Heart right ventricle (tissue), 16 donors: Measurements from ENCODE around the gene MIGA2. TPM values are rescaled to one million over a fixed set of nuclear protein-coding genes. Genes with fewer than 3 reads are reported as not detected.

Source experiments
- ATAC-seq, 8 donors: fragments of 200-7000 bp; cut with Tn5 transposase; one replicate each; pipeline ENCODE4 v1.9.1; 2020; ENCODE audit warnings: mild to moderate bottlenecking in 8 of 8, moderate library complexity in 8 of 8, moderate number of reproducible peaks in 1 of 8
- DNase-seq, 2 donors: peaks; one replicate each; pipeline ENCODE4 v3.0.0-alpha.2; 2020
- H3K27ac ChIP-seq, 10 donors: fragments of 200-600 bp; sonication (generic) in 2 of 10; one replicate each; pipeline versions ENCODE4 v1.5.0 to v1.8.0; 2020 to 2022; ENCODE audit warnings: mild to moderate bottlenecking in 3 of 10
- H3K27me3 ChIP-seq, 7 donors: fragments of 200-600 bp; one replicate each; pipeline ENCODE4 v1.8.0; 2021 to 2022; ENCODE audit warnings: mild to moderate bottlenecking in 2 of 7
- H3K36me3 ChIP-seq, 9 donors: fragments of 200-600 bp; sonication (generic) in 1 of 9; one replicate each; pipeline versions ENCODE4 v1.5.0 to v1.8.0; 2020 to 2022; ENCODE audit warnings: mild to moderate bottlenecking in 2 of 9
- H3K4me1 ChIP-seq, 9 donors: fragments of 200-600 bp; sonication (generic) in 1 of 9; one replicate each; pipeline versions ENCODE4 v1.5.0 to v1.8.0; 2020 to 2022; ENCODE audit warnings: mild to moderate bottlenecking in 4 of 9
- H3K4me3 ChIP-seq, 10 donors: fragments of 200-600 bp; sonication (generic) in 2 of 10; one replicate each; pipeline versions ENCODE4 v1.5.0 to v1.8.0; 2020 to 2022; ENCODE audit warnings: mild to moderate bottlenecking in 7 of 10, moderate library complexity in 2 of 10
- H3K9me3 ChIP-seq, 11 donors: fragments of 200-600 bp in 10 of 11; sonication (generic) in 2 of 11; one replicate each; pipeline versions ENCODE4 v1.5.0 to v1.8.0; 2013 to 2022; ENCODE audit warnings: mild to moderate bottlenecking in 2 of 11, control low read depth in 1 of 11, moderate library complexity in 1 of 11
- CTCF ChIP-seq, 9 donors: fragments of 200-600 bp; sonication (generic) in 2 of 9; IDR thresholded peaks; one replicate each; pipeline versions ENCODE4 v1.5.0 to v1.8.0; 2021 to 2022; ENCODE audit warnings: antibody characterized with exemption in 9 of 9, mild to moderate bottlenecking in 5 of 9, moderate library complexity in 1 of 9
- WGBS, 2 donors: extraction: QIAGEN DNeasy Blood & Tissue Kit; methylation state at CpG; one replicate each; pipeline ENCODE4 v1.1.7; 2013; ENCODE audit warnings: inconsistent platforms in 1 of 2; 5-methylcytosine and 5-hydroxymethylcytosine counted together
- intact Hi-C, 10 donors: fragments of 100-400 bp; cut with DNase I; formaldehyde crosslinking; loops; one replicate each; pipeline versions ENCODE4 v1.11.1 to v1.14.2; 2022
- polyA plus RNA-seq, 2 donors: library from polyadenylated mRNA; stranded (reverse); fragments of 200-250 nt; gene quantifications; one replicate each; pipeline ENCODE4 v1.2.3, GENCODE V29; 2013
- total RNA-seq, 10 donors: library from RNA; stranded (reverse); fragmentation: NEBNext Ultra II Directional in 3 of 10; extraction: Animal tissue kit (Norgen Biotek cat#: 25700) in 3 of 10; gene quantifications; one replicate each; pipeline versions ENCODE4 v1.2.1 to v1.2.4, GENCODE V29; 2021 to 2023
- donor health status: Arrhythmogenic right ventricular cardiomyopathy.
- donor health status: ischemic (EF 13 %, LVEDD 7.1; RV severe dilation, severe dysfunction).
- donor health status: healthy with polysubstance abuse.
- donor health status: DM: no; HTN: yes; CAD: no.
- donor health status: DM: no; HTN: no; CAD: no.
- donor health status: ischemic (EF 25% LVEDD 6.9; RV normal size, moderate dysfunction).
- donor health status: ischemic (EF 25% LVEDD 5.7; RV mildly dilated, moderate dysfunction).
- donor health status: healthy.
- donor health status: DM: yes; HTN: yes; CAD: no.
- donor health status: Ischemic cardiomyopathy.
- donor health status: ischemic (EF 35%, LVEDD 5.7; RV mildly dilated, moderate dysfunction).
- donor health status: nonischemic (EF 11% LVEDD 7.7; RV severe dilation, severe dysfunction).
- donor health status: DM: yes; HTN: yes; CAD: no.
- donor health status: PGD.
- donor health status: ischemic (EF 29% LVEDD 5.4; RV normal size, mild dysfunction).
- donor health status: nonischemic (EF 23%, LVEDD 6.1; RV moderate dilation, normal function).

Gene MIGA2
- total and polyA plus RNA-seq, 12 donors: 30.4 to 46.0 (median 35.9) TPM

- peaks cover 8 to 34% (median 23%) of the 10 kb centered on the region in 9 donors for H3K4me1 ChIP-seq
- no peak for DNase-seq
- H3K4me3 ChIP-seq: peak overlapping the region; percentile 71 to 99 (median 94)
- no peaks in the 10 kb centered on the region for H3K27me3 ChIP-seq
- intact Hi-C loops: loop anchor here in 2 of 10 donors (1.0 to 2.0 kb wide), 2 partner anchors 9 to 44 kb away; partner anchors contain the start of genes DOLPP1 (in 1 of the 2) and SH3GLB2 (in 1 of the 2)
- 6 to 7% methylated on average over 32 of the region's 32 CpGs for WGBS, 2 donors
- peak in 3 of 8 donors; percentile 1 to 24 (median 1) for ATAC-seq
- no peaks in the 10 kb centered on the region for H3K9me3 ChIP-seq
- peaks cover 0 to 23% (median 13%) of the 10 kb centered on the region in 9 donors for H3K36me3 ChIP-seq
- no peak for TF ChIP-seq CTCF (IDR thresholded peaks at IDR 0.05)
- H3K27ac ChIP-seq: peak overlapping the region; percentile 57 to 91 (median 86)
Measured at GRCh38 chr9:129036923-129037766, 719 bp downstream of the MIGA2 start.

- peaks cover 8 to 34% (median 23%) of the 10 kb centered on the region in 9 donors for H3K4me1 ChIP-seq
- ATAC-seq (peak in 2 of 8 donors; percentile 3 to 13), DNase-seq (no peak)
- H3K27me3 ChIP-seq: no peaks in the 10 kb centered on the region
- no peaks in the 10 kb centered on the region for H3K9me3 ChIP-seq
- 15 to 21% methylated on average over 6 of the region's 6 CpGs for WGBS, 2 donors
- peak overlapping the region in 9 of 10 donors; percentile 75 to 91 (median 86) for H3K27ac ChIP-seq
- peak overlapping the region in 9 of 10 donors; percentile 8 to 99 (median 94) for H3K4me3 ChIP-seq
- intact Hi-C loops: loop anchor here in 1 of 10 donors (2.0 kb wide), 1 partner anchor 43 kb away; the partner anchor contains the start of gene DOLPP1
- H3K36me3 ChIP-seq: peaks cover 0 to 29% (median 19%) of the 10 kb centered on the region in 9 donors
- no peak for TF ChIP-seq CTCF (IDR thresholded peaks at IDR 0.05)
Measured at GRCh38 chr9:129037767-129038098, 1.3 kb downstream of the MIGA2 start.

GRCh38 chr9:129038109-129038852, 1.9 kb downstream of the MIGA2 start:
- DNase-seq: peak; percentile 65 to 66
- WGBS, 2 donors: 35 to 51% methylated on average over 8 of the region's 8 CpGs

More at GRCh38 chr9:129038109-129038852, 1.9 kb downstream of the MIGA2 start:
- H3K27me3 ChIP-seq: no peaks in the 10 kb centered on the region
- peaks cover 0 to 34% (median 21%) of the 10 kb centered on the region in 9 donors for H3K36me3 ChIP-seq
- peak overlapping the region in 8 of 10 donors; percentile 8 to 99 (median 94) for H3K4me3 ChIP-seq
- intact Hi-C loops: no loop called here
- ATAC-seq: peak in 6 of 8 donors; percentile 0 to 37 (median 8)
- no peak for TF ChIP-seq CTCF (IDR thresholded peaks at IDR 0.05)
- H3K27ac ChIP-seq: peak overlapping the region in 9 of 10 donors; percentile 75 to 91 (median 86)
- no peaks in the 10 kb centered on the region for H3K9me3 ChIP-seq
- H3K4me1 ChIP-seq: peaks cover 8 to 34% (median 23%) of the 10 kb centered on the region in 9 donors
